ENCODE results near the gene ANO1. TPM values are rescaled to one million over a fixed set of nuclear protein-coding genes. Genes with fewer than 3 reads are reported as not detected.

ANO1 gene
- polyA plus RNA-seq, 4 donors = 1.1 to 8.3 (median 2.9) TPM; not detected in 1

- H3K36me3 ChIP-seq (ENCODE audit: control insufficient read depth in 3 of 3, insufficient read depth in 2 of 3, low read depth in 1 of 3, low read length in 3 of 3) = no peaks in the 10 kb centered on the region
- H3K4me3 ChIP-seq (ENCODE audit: low read depth in 1 of 3, low read length in 3 of 3) = no peak overlapping the region
- peaks cover 0 to 38% (median 4%) of the 10 kb centered on the region in 3 donors for H3K27me3 ChIP-seq (ENCODE audit: control insufficient read depth in 3 of 3, insufficient read depth in 3 of 3, low read length in 3 of 3)
- no peaks in the 10 kb centered on the region for H3K9me3 ChIP-seq (ENCODE audit: control insufficient read depth in 2 of 2, insufficient read depth in 1 of 2, low read depth in 1 of 2, low read length in 1 of 2)
- WGBS, 3 donors = 31 to 56% (median 53%) methylated on average over 20 of the region's 20 CpGs
- FAIRE-seq = no peak
- H3K27ac ChIP-seq (ENCODE audit: low read depth in 1 of 3, low read length in 2 of 3) = no peak overlapping the region
- peaks cover 0 to 11% (median 2%) of the 10 kb centered on the region in 3 donors for H3K4me1 ChIP-seq (ENCODE audit: control insufficient read depth in 3 of 3, insufficient read depth in 2 of 3, low read depth in 1 of 3, low read length in 2 of 3)
- no peak for DNase-seq
Measured at GRCh38 chr11:70141486-70142220, 63.5 kb downstream of the ANO1 start.

GRCh38 chr11:70142221-70142875 is 64.2 kb downstream of the ANO1 start:
- peak in 1 of 2 donors; percentile 20 for DNase-seq
- FAIRE-seq = no peak
- H3K27ac ChIP-seq (ENCODE audit: low read depth in 1 of 3, low read length in 2 of 3) = no peak overlapping the region
- no peak overlapping the region for H3K4me3 ChIP-seq (ENCODE audit: low read depth in 1 of 3, low read length in 3 of 3)
- H3K9me3 ChIP-seq (ENCODE audit: control insufficient read depth in 2 of 2, insufficient read depth in 1 of 2, low read depth in 1 of 2, low read length in 1 of 2) = no peaks in the 10 kb centered on the region
- no peaks in the 10 kb centered on the region for H3K36me3 ChIP-seq (ENCODE audit: control insufficient read depth in 3 of 3, insufficient read depth in 2 of 3, low read depth in 1 of 3, low read length in 3 of 3)
- peaks cover 0 to 11% (median 2%) of the 10 kb centered on the region in 3 donors for H3K4me1 ChIP-seq (ENCODE audit: control insufficient read depth in 3 of 3, insufficient read depth in 2 of 3, low read depth in 1 of 3, low read length in 2 of 3)
- H3K27me3 ChIP-seq (ENCODE audit: control insufficient read depth in 3 of 3, insufficient read depth in 3 of 3, low read length in 3 of 3) = peaks cover 0 to 43% (median 6%) of the 10 kb centered on the region in 3 donors
- WGBS, 3 donors = 35 to 45% (median 42%) methylated on average over 14 of the region's 14 CpGs

- Histone ChIP-seq H3K4me3 (ENCODE audit: low read depth in 1 of 3, low read length in 3 of 3) (no peak overlapping the region), H3K27ac (ENCODE audit: low read depth in 1 of 3, low read length in 2 of 3) (no peak overlapping the region), H3K9me3 (ENCODE audit: control insufficient read depth in 2 of 2, insufficient read depth in 1 of 2, low read depth in 1 of 2, low read length in 1 of 2) (no peaks in the 10 kb centered on the region), H3K27me3 (ENCODE audit: control insufficient read depth in 3 of 3, insufficient read depth in 3 of 3, low read length in 3 of 3) (peaks cover 0 to 49% (median 13%) of the 10 kb centered on the region in 3 donors), H3K4me1 (ENCODE audit: control insufficient read depth in 3 of 3, insufficient read depth in 2 of 3, low read depth in 1 of 3, low read length in 2 of 3) (peaks cover 0 to 11% (median 2%) of the 10 kb centered on the region in 3 donors), H3K36me3 (ENCODE audit: control insufficient read depth in 3 of 3, insufficient read depth in 2 of 3, low read depth in 1 of 3, low read length in 3 of 3) (no peaks in the 10 kb centered on the region)
- DNase-seq = no peak
- no peak for FAIRE-seq
- WGBS, 3 donors = 91 to 95% (median 92%) methylated on average over 10 of the region's 10 CpGs
Measured at GRCh38 chr11:70144262-70144661, 66.1 kb downstream of the ANO1 start.

- no peak overlapping the region for H3K27ac ChIP-seq (ENCODE audit: low read depth in 1 of 3, low read length in 2 of 3)
- FAIRE-seq = no peak
Measured at GRCh38 chr11:70145071-70145470, 67.0 kb downstream of the ANO1 start.

GRCh38 chr11:70145841-70146240 is 67.7 kb downstream of the ANO1 start:
- DNase-seq (no peak), FAIRE-seq (no peak)
- H3K27ac ChIP-seq (ENCODE audit: low read depth in 1 of 3, low read length in 2 of 3) = no peak overlapping the region
- H3K36me3 ChIP-seq (ENCODE audit: control insufficient read depth in 3 of 3, insufficient read depth in 2 of 3, low read depth in 1 of 3, low read length in 3 of 3) = no peaks in the 10 kb centered on the region
- no peaks in the 10 kb centered on the region for H3K9me3 ChIP-seq (ENCODE audit: control insufficient read depth in 2 of 2, insufficient read depth in 1 of 2, low read depth in 1 of 2, low read length in 1 of 2)
- H3K4me1 ChIP-seq (ENCODE audit: control insufficient read depth in 3 of 3, insufficient read depth in 2 of 3, low read depth in 1 of 3, low read length in 2 of 3) = peaks cover 0 to 10% (median 2%) of the 10 kb centered on the region in 3 donors
- 58 to 84% (median 67%) methylated on average over 4 of the region's 4 CpGs for WGBS, 3 donors
- H3K27me3 ChIP-seq (ENCODE audit: control insufficient read depth in 3 of 3, insufficient read depth in 3 of 3, low read length in 3 of 3) = peaks cover 0 to 48% (median 13%) of the 10 kb centered on the region in 3 donors
- H3K4me3 ChIP-seq (ENCODE audit: low read depth in 1 of 3, low read length in 3 of 3) = no peak overlapping the region

More at GRCh38 chr11:70145071-70145470, 67.0 kb downstream of the ANO1 start:
- DNase-seq = no peak
- Histone ChIP-seq H3K4me3 (ENCODE audit: low read depth in 1 of 3, low read length in 3 of 3) (no peak overlapping the region), H3K36me3 (ENCODE audit: control insufficient read depth in 3 of 3, insufficient read depth in 2 of 3, low read depth in 1 of 3, low read length in 3 of 3) (no peaks in the 10 kb centered on the region), H3K27me3 (ENCODE audit: control insufficient read depth in 3 of 3, insufficient read depth in 3 of 3, low read length in 3 of 3) (peaks cover 0 to 49% (median 13%) of the 10 kb centered on the region in 3 donors), H3K4me1 (ENCODE audit: control insufficient read depth in 3 of 3, insufficient read depth in 2 of 3, low read depth in 1 of 3, low read length in 2 of 3) (peaks cover 0 to 11% (median 2%) of the 10 kb centered on the region in 3 donors), H3K9me3 (ENCODE audit: control insufficient read depth in 2 of 2, insufficient read depth in 1 of 2, low read depth in 1 of 2, low read length in 1 of 2) (no peaks in the 10 kb centered on the region)
- 78 to 86% (median 79%) methylated on average over 6 of the region's 6 CpGs for WGBS, 3 donors

- DNase-seq (no peak), FAIRE-seq (no peak)
- H3K36me3 ChIP-seq (ENCODE audit: control insufficient read depth in 3 of 3, insufficient read depth in 2 of 3, low read depth in 1 of 3, low read length in 3 of 3) = no peaks in the 10 kb centered on the region
- 42 to 69% (median 62%) methylated on average over 10 of the region's 10 CpGs for WGBS, 3 donors
- peaks cover 0 to 43% (median 13%) of the 10 kb centered on the region in 3 donors for H3K27me3 ChIP-seq (ENCODE audit: control insufficient read depth in 3 of 3, insufficient read depth in 3 of 3, low read length in 3 of 3)
- H3K9me3 ChIP-seq (ENCODE audit: control insufficient read depth in 2 of 2, insufficient read depth in 1 of 2, low read depth in 1 of 2, low read length in 1 of 2) = no peaks in the 10 kb centered on the region
- H3K27ac ChIP-seq (ENCODE audit: low read depth in 1 of 3, low read length in 2 of 3) = no peak overlapping the region
- H3K4me1 ChIP-seq (ENCODE audit: control insufficient read depth in 3 of 3, insufficient read depth in 2 of 3, low read depth in 1 of 3, low read length in 2 of 3) = peaks cover 0 to 6% (median 0%) of the 10 kb centered on the region in 3 donors
- no peak overlapping the region for H3K4me3 ChIP-seq (ENCODE audit: low read depth in 1 of 3, low read length in 3 of 3)
Measured at GRCh38 chr11:70146299-70146698, 68.2 kb downstream of the ANO1 start.

- Histone ChIP-seq H3K9me3 (ENCODE audit: control insufficient read depth in 2 of 2, insufficient read depth in 1 of 2, low read depth in 1 of 2, low read length in 1 of 2) (no peaks in the 10 kb centered on the region), H3K36me3 (ENCODE audit: control insufficient read depth in 3 of 3, insufficient read depth in 2 of 3, low read depth in 1 of 3, low read length in 3 of 3) (no peaks in the 10 kb centered on the region), H3K4me3 (ENCODE audit: low read depth in 1 of 3, low read length in 3 of 3) (no peak overlapping the region), H3K27me3 (ENCODE audit: control insufficient read depth in 3 of 3, insufficient read depth in 3 of 3, low read length in 3 of 3) (peaks cover 0 to 37% (median 13%) of the 10 kb centered on the region in 3 donors), H3K27ac (ENCODE audit: low read depth in 1 of 3, low read length in 2 of 3) (no peak overlapping the region), H3K4me1 (ENCODE audit: control insufficient read depth in 3 of 3, insufficient read depth in 2 of 3, low read depth in 1 of 3, low read length in 2 of 3) (no peaks in the 10 kb centered on the region)
- FAIRE-seq (no peak), DNase-seq (no peak)
- 23 to 53% (median 36%) methylated on average over 13 to 14 of the region's 14 CpGs for WGBS, 3 donors
Measured at GRCh38 chr11:70146895-70147520, 68.9 kb downstream of the ANO1 start.

GRCh38 chr11:70147668-70148067 is 69.6 kb downstream of the ANO1 start:
- Histone ChIP-seq H3K36me3 (ENCODE audit: control insufficient read depth in 3 of 3, insufficient read depth in 2 of 3, low read depth in 1 of 3, low read length in 3 of 3) (no peaks in the 10 kb centered on the region), H3K4me3 (ENCODE audit: low read depth in 1 of 3, low read length in 3 of 3) (no peak overlapping the region), H3K27me3 (ENCODE audit: control insufficient read depth in 3 of 3, insufficient read depth in 3 of 3, low read length in 3 of 3) (peaks cover 0 to 31% (median 13%) of the 10 kb centered on the region in 3 donors), H3K4me1 (ENCODE audit: control insufficient read depth in 3 of 3, insufficient read depth in 2 of 3, low read depth in 1 of 3, low read length in 2 of 3) (no peaks in the 10 kb centered on the region), H3K27ac (ENCODE audit: low read depth in 1 of 3, low read length in 2 of 3) (no peak overlapping the region), H3K9me3 (ENCODE audit: control insufficient read depth in 2 of 2, insufficient read depth in 1 of 2, low read depth in 1 of 2, low read length in 1 of 2) (no peaks in the 10 kb centered on the region)
- FAIRE-seq = no peak
- no peak for DNase-seq
- 67 to 74% (median 70%) methylated on average over 13 of the region's 13 CpGs for WGBS, 3 donors

Data from small intestine (tissue), 7 donors.